Colonic mucosa (tissue), 4 donors: ENCODE results near the gene CLIP4. TPM values are rescaled to one million over a fixed set of nuclear protein-coding genes. Genes with fewer than 3 reads are reported as not detected.

Experiments
- DNase-seq: peaks from one replicate; pipeline ENCODE4 v3.0.0-alpha.2; 2020
- H3K27ac ChIP-seq: fragments of 200-600 bp; one replicate; pipeline ENCODE4 v1.8.0; 2021
- H3K27me3 ChIP-seq: fragments of 200-600 bp; one replicate; pipeline ENCODE4 v1.8.0; 2021
- H3K36me3 ChIP-seq: fragments of 200-600 bp; one replicate; pipeline ENCODE4 v1.8.0; 2021
- H3K4me1 ChIP-seq: fragments of 200-600 bp; one replicate; pipeline ENCODE4 v1.8.0; 2021; ENCODE audit warnings: mild to moderate bottlenecking
- H3K4me3 ChIP-seq: fragments of 200-600 bp; one replicate; pipeline ENCODE4 v1.8.0; 2021
- H3K9ac ChIP-seq, 2 donors: one replicate each; pipeline ENCODE4 v1.7.0; 2013; ENCODE audit warnings: control low read depth in 2 of 2, low read depth in 2 of 2, low read length in 2 of 2
- H3K9me3 ChIP-seq: fragments of 200-600 bp; one replicate; pipeline ENCODE4 v1.8.0; 2021
- CTCF ChIP-seq: fragments of 200-600 bp; IDR thresholded peaks from one replicate; pipeline ENCODE4 v1.8.0; 2022; ENCODE audit warnings: antibody characterized with exemption, mild to moderate bottlenecking
- intact Hi-C: fragments of 100-400 bp; cut with DNase I; formaldehyde crosslinking; loops from one replicate; pipeline ENCODE4 v1.14.1; 2022
- total RNA-seq, 2 donors: library from RNA; stranded (reverse); fragmentation: NEBNext Ultra II Directional in 1 of 2; extraction: Animal tissue kit (Norgen Biotek cat#: 25700) in 1 of 2; gene quantifications; one replicate each; pipeline ENCODE4 v1.2.1, GENCODE V29; 2021
- donor health status: healthy.
- donor health status: DM: no; HTN: no; CAD: no.
- donor health status: DM: no; HTN: no; CAD: no.

The CLIP4 gene
- total RNA-seq, 2 donors from 2014 or later, result 2.1 to 7.7 TPM

GRCh38 chr2:29096969-29097368 is 18.2 kb upstream of the CLIP4 start:
- Histone ChIP-seq H3K4me3 (no peak overlapping the region), H3K27ac (no peak overlapping the region), H3K27me3 (no peaks in the 10 kb centered on the region), H3K36me3 (no peaks in the 10 kb centered on the region), H3K9ac (no peak overlapping the region), H3K9me3 (no peaks in the 10 kb centered on the region), H3K4me1 (no peaks in the 10 kb centered on the region)
- DNase-seq, result no peak
- intact Hi-C loops, result no loop called here
- no peak for TF ChIP-seq CTCF

- H3K27ac ChIP-seq, result no peak overlapping the region
- DNase-seq, result no peak
- H3K4me3 ChIP-seq, result no peak overlapping the region
- intact Hi-C loops, result no loop called here
- TF ChIP-seq CTCF, result no peak
- no peaks in the 10 kb centered on the region for H3K27me3 ChIP-seq
- H3K9me3 ChIP-seq, result no peaks in the 10 kb centered on the region
- no peaks in the 10 kb centered on the region for H3K4me1 ChIP-seq
- H3K9ac ChIP-seq, result no peak overlapping the region
- H3K36me3 ChIP-seq, result no peaks in the 10 kb centered on the region
These were observed 17.6 kb upstream of the CLIP4 start for GRCh38 chr2:29097569-29097968.

- Histone ChIP-seq H3K4me3 (no peak overlapping the region), H3K4me1 (no peaks in the 10 kb centered on the region), H3K9ac (no peak overlapping the region), H3K36me3 (no peaks in the 10 kb centered on the region), H3K27me3 (no peaks in the 10 kb centered on the region), H3K27ac (no peak overlapping the region), H3K9me3 (no peaks in the 10 kb centered on the region)
- intact Hi-C loops, result no loop called here
- TF ChIP-seq CTCF, result no peak
- DNase-seq, result no peak
These were observed 14.7 kb upstream of the CLIP4 start for GRCh38 chr2:29100564-29100963.

- no peak overlapping the region for H3K9ac ChIP-seq
- no peaks in the 10 kb centered on the region for H3K36me3 ChIP-seq
- TF ChIP-seq CTCF, result no peak
- no peak overlapping the region for H3K4me3 ChIP-seq
- H3K4me1 ChIP-seq, result no peaks in the 10 kb centered on the region
- H3K27ac ChIP-seq, result no peak overlapping the region
- H3K9me3 ChIP-seq, result no peaks in the 10 kb centered on the region
- intact Hi-C loops, result no loop called here
- H3K27me3 ChIP-seq, result no peaks in the 10 kb centered on the region
- DNase-seq, result no peak
These were observed 10.5 kb upstream of the CLIP4 start for GRCh38 chr2:29104688-29105087.

GRCh38 chr2:29105375-29105774 is 9.8 kb upstream of the CLIP4 start:
- intact Hi-C loops, result no loop called here
- H3K9ac ChIP-seq, result no peak overlapping the region
- H3K9me3 ChIP-seq, result no peaks in the 10 kb centered on the region
- H3K27me3 ChIP-seq, result no peaks in the 10 kb centered on the region
- H3K4me1 ChIP-seq, result no peaks in the 10 kb centered on the region
- H3K27ac ChIP-seq, result no peak overlapping the region
- DNase-seq, result no peak
- no peak overlapping the region for H3K4me3 ChIP-seq
- no peaks in the 10 kb centered on the region for H3K36me3 ChIP-seq
- no peak for TF ChIP-seq CTCF

- DNase-seq, result no peak
- H3K36me3 ChIP-seq, result no peaks in the 10 kb centered on the region
- H3K27ac ChIP-seq, result no peak overlapping the region
- H3K9me3 ChIP-seq, result no peaks in the 10 kb centered on the region
- no peak for TF ChIP-seq CTCF
- H3K27me3 ChIP-seq, result no peaks in the 10 kb centered on the region
- intact Hi-C loops, result no loop called here
- H3K4me3 ChIP-seq, result no peak overlapping the region
- H3K4me1 ChIP-seq, result no peaks in the 10 kb centered on the region
- no peak overlapping the region for H3K9ac ChIP-seq
These were observed 9.0 kb upstream of the CLIP4 start for GRCh38 chr2:29106256-29106655.
